ENCODE data around the gene CDH9. TPM values are rescaled to one million over a fixed set of nuclear protein-coding genes. Genes with fewer than 3 reads are reported as not detected.

The CDH9 gene
- total and polyA plus RNA-seq, 9 of the 15 experiments (the other 6 are each of a cell fraction or from before 2014, with no cell fraction given) = not detected

- TF ChIP-seq CEBPG (CRISPR knock-in tag; IDR thresholded peaks at IDR 0.05) = no peak
- TF ChIP-seq CEBPG (tag; conservative IDR thresholded peaks at IDR 0.05 in 1 of 2, IDR thresholded peaks at IDR 0.05 in 1 of 2) = no peak
Measured at GRCh38 chr5:26847041-26847736, 191.2 kb downstream of the CDH9 start (continued).

GRCh38 chr5:26843677-26844076, 194.7 kb downstream of the CDH9 start:
- Histone ChIP-seq H2AFZ (ENCODE audit: low read depth, low read length) (no peak overlapping the region), H3K27me3 (ENCODE audit: control insufficient read depth in 2 of 2, insufficient read depth in 2 of 2, low read length in 2 of 2) (no peaks in the 10 kb centered on the region), H3K36me3 (ENCODE audit: control insufficient read depth, insufficient read depth, low read length) (no peaks in the 10 kb centered on the region), H3K9ac (ENCODE audit: insufficient read depth in 1 of 2, low read depth in 2 of 2, low read length in 2 of 2) (no peak overlapping the region), H3K4me3 (no peak overlapping the region), H3K4me2 (ENCODE audit: insufficient read depth, low read length) (no peak overlapping the region), H3K9me1 (ENCODE audit: control insufficient read depth, insufficient read depth, low read length) (no peaks in the 10 kb centered on the region), H3K79me2 (ENCODE audit: control insufficient read depth, insufficient read depth, low read length) (no peaks in the 10 kb centered on the region), H3K27ac (ENCODE audit: extremely low read depth, low read depth, low read length) (no peak overlapping the region), H3K4me1 (replicated peaks in 1 of 2; ENCODE audit: control insufficient read depth in 2 of 2, insufficient read depth in 2 of 2, low read length in 2 of 2) (no peaks in the 10 kb centered on the region), H4K20me1 (replicated peaks; ENCODE audit: control insufficient read depth, insufficient read depth, low read length) (no peaks in the 10 kb centered on the region), H3K9me3 (replicated peaks; ENCODE audit: control insufficient read depth, insufficient read depth, low read depth, low read length) (no peaks in the 10 kb centered on the region)
- no peak for DNase-seq (ENCODE audit: extremely low read depth in 1 of 4, low spot score in 3 of 4)
- intact Hi-C loops (cut with micrococcal nuclease) (no loop called here), in situ Hi-C loops (cut with MboI) (no loop called here)
- FAIRE-seq = no peak
- BruUV-seq (replicated peaks) = no TSS peak
- ChIA-PET POLR2A (no interaction called here), CTCF (ENCODE audit: low intra/inter-chr PET ratio) (no interaction called here)
- ATAC-seq = no peak
- WGBS (ENCODE audit: insufficient coverage, low coverage, missing lambda C conversion rate) = 0% methylated on average over 2 of the region's 2 CpGs
- TF ChIP-seq SPI1 (IDR thresholded peaks at IDR 0.05; ENCODE audit: borderline replicate concordance, low read depth, low read length) = no peak
- no peak for TF ChIP-seq E2F1 (CRISPR knock-in tag; IDR thresholded peaks at IDR 0.05)
- no peak for TF ChIP-seq SMAD4 (CRISPR knock-in tag; conservative IDR thresholded peaks at IDR 0.05)
- TF ChIP-seq HDGF (IDR thresholded peaks at IDR 0.05) = no peak
- TF ChIP-seq MTA3 (IDR thresholded peaks at IDR 0.05; ENCODE audit: borderline replicate concordance) = no peak
- no peak for TF ChIP-seq PCBP2 (IDR thresholded peaks at IDR 0.05; ENCODE audit: low read depth, low read length, poor library complexity, severe bottlenecking)
- no peak for TF ChIP-seq YBX1 (IDR thresholded peaks at IDR 0.05)
- TF ChIP-seq NR2C1 (IDR thresholded peaks at IDR 0.05) = no peak
- no peak for TF ChIP-seq NR2C1 (tag; IDR thresholded peaks at IDR 0.05)
- no peak for TF ChIP-seq ZNF639 (CRISPR knock-in tag; conservative IDR thresholded peaks at IDR 0.05 in 1 of 2, IDR thresholded peaks at IDR 0.05 in 1 of 2)
- TF ChIP-seq LCOR (CRISPR knock-in tag; IDR thresholded peaks at IDR 0.05) = no peak
- no peak for TF ChIP-seq ZNF146 (CRISPR knock-in tag; IDR thresholded peaks at IDR 0.05; ENCODE audit: unreplicated experiment)
- TF ChIP-seq C11orf30 (IDR thresholded peaks at IDR 0.05; ENCODE audit: low read depth) = no peak
- TF ChIP-seq CTCFL (IDR thresholded peaks at IDR 0.05; ENCODE audit: borderline replicate concordance, insufficient read depth, low read depth, low read length, poor library complexity, severe bottlenecking) = no peak
- TF ChIP-seq HNRNPH1 (optimal IDR thresholded peaks at IDR 0.05; ENCODE audit: low read depth, low read length) = no peak
